ENCODE data around the gene JAGN1. TPM values are rescaled to one million over a fixed set of nuclear protein-coding genes. Genes with fewer than 3 reads are reported as not detected.

Gene JAGN1
- total RNA-seq, 2 donors from 2014 or later = 31.8 to 42.8 TPM

Other genes starting within 250 kb of the JAGN1 start
- 10 to 100 TPM; 57.3 to 62.4 TPM for gene MTMR14, start 241.1 kb upstream of the JAGN1 start, total RNA-seq
- gene CPNE9, start 186.8 kb upstream of the JAGN1 start, total RNA-seq = under 1 TPM in 1 of 2 donors, not detected in 1; 0.29 TPM
- 10 to 100 TPM; 51.9 to 62.3 TPM for gene BRPF1, start 158.9 kb upstream of the JAGN1 start, total RNA-seq
- gene OGG1, start 140.7 kb upstream of the JAGN1 start, total RNA-seq = 10 to 100 TPM; 35.9 to 42.5 TPM
- 10 to 100 TPM; 19.8 to 24.4 TPM for gene CAMK1, start 120.7 kb upstream of the JAGN1 start, total RNA-seq
- gene TADA3, start 98.1 kb upstream of the JAGN1 start, total RNA-seq = 10 to 100 TPM; 58.3 to 65.6 TPM
- gene ARPC4, start 97.5 kb upstream of the JAGN1 start, total RNA-seq = 100 to 1,000 TPM; 323 to 381 TPM
- gene TTLL3, start 80.3 kb upstream of the JAGN1 start, total RNA-seq = 10 to 100 TPM; 50.0 to 91.3 TPM
- gene RPUSD3, start 46.6 kb upstream of the JAGN1 start, total RNA-seq = 10 to 100 TPM; 43.1 to 71.2 TPM
- not detected for gene CIDEC, start 10.4 kb upstream of the JAGN1 start, total RNA-seq
- 1 to 10 TPM in 1 of 2 donors, under 1 TPM in 1; 0.48 to 1.9 TPM for gene IL17RE, start 12.2 kb downstream of the JAGN1 start, total RNA-seq
- gene IL17RC, start 26.5 kb downstream of the JAGN1 start, total RNA-seq = under 1 TPM; 0.57 to 0.92 TPM
- 10 to 100 TPM; 22.8 to 29.7 TPM for gene CRELD1, start 43.2 kb downstream of the JAGN1 start, total RNA-seq
- 10 to 100 TPM; 13.4 to 13.7 TPM for gene PRRT3, start 61.8 kb downstream of the JAGN1 start, total RNA-seq
- 10 to 100 TPM; 62.5 to 65.8 TPM for gene EMC3, start 96.2 kb downstream of the JAGN1 start, total RNA-seq
- 100 to 1,000 TPM in 1 of 2 donors, 10 to 100 TPM in 1; 35.0 to 110 TPM for gene FANCD2, start 135.8 kb downstream of the JAGN1 start, total RNA-seq
- not detected for gene FANCD2OS, start 217.6 kb downstream of the JAGN1 start, total RNA-seq
- gene BRK1, start 225.1 kb downstream of the JAGN1 start, total RNA-seq = 100 to 1,000 TPM in 1 of 2 donors, 10 to 100 TPM in 1; 86.8 to 132 TPM

Data from natural killer cell treated with Interleukin-12 subunit alpha and Interleukin-12 subunit beta and Interleukin-15 and Interleukin-18, amount 100 ng/mL, for 72 hours (primary cell).